Activated CD4-positive, alpha-beta T cell treated with anti-CD3 and anti-CD28 coated beads for 1 hour (primary cell): ENCODE data around the gene DOCK9.

Experiments
- DNase-seq: peaks from one replicate; pipeline ENCODE4 v3.0.0-alpha.2; 2020

DOCK9 gene

DNA sequence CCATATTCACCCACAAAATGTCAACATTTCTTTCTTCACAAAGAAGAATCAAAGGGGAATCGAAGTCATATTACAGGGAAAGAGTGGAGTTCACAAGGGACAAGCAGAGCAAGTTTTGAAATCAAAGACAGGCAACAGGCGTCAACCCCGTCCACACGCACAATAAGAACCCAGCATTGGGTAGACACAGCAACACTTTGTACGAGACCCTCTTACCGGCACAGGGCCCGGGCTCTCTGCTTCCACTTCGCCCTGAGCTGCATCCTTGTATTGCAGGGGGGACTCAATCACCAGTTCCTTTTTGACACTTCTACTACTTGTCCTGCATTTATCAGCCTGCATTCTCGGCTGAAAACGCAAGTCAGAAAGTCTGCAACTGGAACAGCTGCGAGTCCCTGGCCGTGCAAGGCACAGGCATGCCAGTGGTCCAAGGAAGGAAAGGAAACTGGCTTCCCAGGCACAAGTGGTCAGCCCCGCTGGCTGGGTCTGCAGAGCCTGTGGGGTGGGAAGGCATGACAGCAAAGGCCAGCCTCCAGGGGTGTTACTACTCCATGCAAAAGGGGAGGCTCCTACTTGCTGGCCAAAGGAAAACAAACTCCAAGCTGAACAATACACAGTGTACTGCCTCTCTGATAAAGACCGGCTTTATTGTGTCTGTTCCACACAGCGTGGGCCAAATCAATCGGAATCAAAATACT lies at the start of gene DOCK9:
TSS of gene DOCK9 (minus strand) at position 497 of the 698 bp plus-strand sequence. CDS start at position 342, 155 bp downstream.
- no peak for DNase-seq

DNA sequence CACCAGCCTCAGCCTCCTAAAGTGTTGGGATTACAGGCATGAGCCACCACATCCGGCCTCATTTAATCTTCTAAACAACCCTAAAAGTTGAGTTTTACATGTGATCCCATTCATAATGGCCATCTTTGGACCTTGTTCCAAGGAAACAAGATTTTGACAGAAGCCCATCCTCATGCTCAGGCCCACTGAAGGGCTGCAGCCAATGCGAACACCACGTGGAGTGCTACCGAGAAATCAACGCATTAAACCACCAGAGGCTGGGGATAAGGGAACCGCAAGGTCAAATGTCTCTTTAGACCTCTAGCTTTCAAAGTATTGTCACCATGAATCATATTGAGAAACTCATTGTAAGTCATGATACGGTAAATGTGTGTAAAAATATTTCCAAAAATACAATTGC lies 49.4 kb upstream of the DOCK9 start:
- DNase-seq: no peak

- DNase-seq: no peak
Observed at GRCh38 chr13:99022941-99023340, 45.1 kb upstream of the DOCK9 start.

DNA sequence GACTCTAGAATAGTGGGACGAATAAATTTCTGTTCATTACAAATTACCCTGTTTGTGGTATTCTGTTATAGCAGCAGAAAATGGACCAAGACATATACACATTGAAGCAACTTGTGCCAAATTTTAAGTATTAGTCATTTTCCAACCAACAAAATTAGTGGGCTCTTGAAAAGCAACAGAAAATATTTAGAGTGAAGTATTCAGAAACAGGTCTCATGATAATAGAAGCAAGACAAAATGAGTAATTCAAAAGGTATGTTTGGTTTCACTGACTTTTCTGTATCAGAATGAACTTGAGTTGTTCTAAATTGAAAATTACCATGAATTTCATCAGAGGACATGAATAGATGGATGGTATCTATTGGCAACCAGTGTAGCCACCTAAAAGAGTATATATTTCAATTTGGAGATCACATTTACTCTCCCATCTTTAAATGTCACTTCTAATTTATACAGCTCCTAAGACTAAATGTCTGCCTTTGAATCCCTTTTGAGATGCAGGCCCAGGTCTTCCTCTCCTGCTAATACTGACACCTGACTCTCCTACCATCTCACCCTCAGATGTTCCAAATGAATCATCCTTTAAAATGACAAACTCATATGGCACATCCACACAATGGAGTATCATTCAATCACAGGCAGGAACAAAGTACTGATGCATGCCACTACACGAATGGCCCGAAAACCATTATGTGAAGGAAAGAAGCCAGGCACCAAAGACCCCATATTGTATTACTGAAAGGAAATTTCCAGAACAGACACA lies 40.7 kb upstream of the DOCK9 start:
- DNase-seq: no peak

- no peak for DNase-seq
Observed at GRCh38 chr13:99015606-99016490, 38.0 kb upstream of the DOCK9 start.

GRCh38 chr13:99014522-99014921 lies 36.7 kb upstream of the DOCK9 start:
- no peak for DNase-seq

DNA sequence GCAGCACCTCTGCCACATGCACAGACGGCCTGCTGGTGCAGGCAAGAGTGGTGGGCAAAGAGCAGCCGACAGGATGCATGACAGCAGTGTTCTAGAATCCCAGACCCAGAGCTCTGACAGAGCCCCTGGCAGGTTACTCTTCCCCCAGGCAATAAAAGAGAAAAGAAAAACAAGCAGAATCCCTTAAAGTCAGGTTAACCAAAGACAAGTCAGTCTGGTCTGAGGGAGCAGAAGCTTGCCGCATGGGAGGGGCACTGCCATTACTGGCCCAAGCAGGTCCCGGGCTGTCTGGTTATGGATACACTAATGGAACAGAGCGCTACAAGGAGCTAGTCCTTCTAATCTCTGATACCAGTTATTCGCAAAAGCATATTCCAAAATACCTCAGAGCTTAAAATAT lies 36.1 kb upstream of the DOCK9 start:
- DNase-seq: no peak

GRCh38 chr13:99012539-99012938 lies 34.7 kb upstream of the DOCK9 start:
- no peak for DNase-seq

- no peak for DNase-seq
Observed at GRCh38 chr13:99009987-99010551, 32.2 kb upstream of the DOCK9 start.

DNA sequence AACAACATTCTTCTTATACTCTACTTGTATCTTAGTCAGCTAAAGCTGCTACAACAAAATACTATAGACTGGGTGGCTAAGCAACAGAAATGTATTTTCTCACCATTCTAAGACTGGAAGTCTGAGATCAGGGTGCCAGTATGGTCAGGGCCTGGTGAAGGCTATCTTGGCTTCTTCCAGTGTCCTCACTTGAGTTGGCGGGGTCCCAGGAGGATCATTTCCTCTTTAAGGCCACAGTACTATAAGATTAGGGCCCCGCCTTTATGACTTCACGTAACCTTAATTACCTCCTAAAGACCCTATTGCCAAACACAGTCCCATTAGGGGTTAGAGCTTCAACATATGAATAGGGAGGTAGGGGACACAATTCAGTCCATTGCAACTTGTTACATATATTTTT lies 30.7 kb upstream of the DOCK9 start:
- DNase-seq: no peak

DNA sequence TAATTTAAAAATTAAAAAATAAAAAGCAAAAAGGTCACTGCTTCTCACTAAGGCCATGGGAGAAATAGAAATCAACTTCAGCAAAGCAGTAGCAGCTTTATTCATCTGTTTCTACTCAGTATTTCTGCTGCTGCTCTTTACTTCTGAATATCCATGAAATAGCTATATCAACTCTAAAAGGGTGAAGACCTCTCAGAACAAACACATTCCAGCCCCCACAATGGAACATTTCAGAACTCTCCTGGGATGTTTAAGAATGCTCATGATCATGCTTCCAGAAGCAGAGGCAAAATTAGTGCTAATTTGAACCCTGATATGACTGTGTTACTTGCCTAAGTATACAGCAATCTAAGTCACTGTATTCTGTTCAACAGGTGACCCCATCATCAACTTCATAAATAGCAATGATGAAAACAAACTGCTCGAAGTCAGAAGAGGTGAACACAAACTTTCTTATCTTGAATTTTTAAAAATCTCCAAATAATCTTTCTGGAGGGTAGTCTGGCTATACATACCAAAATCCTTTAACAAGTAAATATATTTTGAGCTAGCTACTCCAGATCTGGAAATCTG lies 29.6 kb upstream of the DOCK9 start:
- no peak for DNase-seq

- DNase-seq: no peak
Observed at GRCh38 chr13:99005609-99006008, 27.7 kb upstream of the DOCK9 start.

DNA sequence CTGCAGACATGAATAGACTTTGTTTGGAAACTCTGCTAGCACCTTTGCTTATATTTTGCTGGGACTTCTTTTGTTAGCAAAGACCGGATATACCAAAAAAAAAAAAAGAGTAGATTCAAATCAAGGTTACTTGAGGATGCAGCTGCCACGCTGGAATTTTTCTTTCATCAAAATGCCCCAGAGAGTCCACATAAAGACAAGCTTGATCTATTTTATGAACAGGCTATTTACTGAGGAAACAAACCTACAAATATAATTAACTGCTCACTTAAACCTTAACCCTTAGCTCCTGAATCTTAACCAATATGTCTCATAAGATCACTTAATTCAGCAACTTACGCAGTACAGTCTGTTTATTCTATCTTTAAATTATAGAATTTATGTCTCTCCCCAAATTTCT lies 27.1 kb upstream of the DOCK9 start:
- DNase-seq: no peak

GRCh38 chr13:99003851-99004471 lies 26.1 kb upstream of the DOCK9 start:
- no peak for DNase-seq

GRCh38 chr13:99003186-99003585 lies 25.3 kb upstream of the DOCK9 start:
- DNase-seq: no peak

GRCh38 chr13:99002172-99002710 lies 24.4 kb upstream of the DOCK9 start:
- DNase-seq: no peak

DNA sequence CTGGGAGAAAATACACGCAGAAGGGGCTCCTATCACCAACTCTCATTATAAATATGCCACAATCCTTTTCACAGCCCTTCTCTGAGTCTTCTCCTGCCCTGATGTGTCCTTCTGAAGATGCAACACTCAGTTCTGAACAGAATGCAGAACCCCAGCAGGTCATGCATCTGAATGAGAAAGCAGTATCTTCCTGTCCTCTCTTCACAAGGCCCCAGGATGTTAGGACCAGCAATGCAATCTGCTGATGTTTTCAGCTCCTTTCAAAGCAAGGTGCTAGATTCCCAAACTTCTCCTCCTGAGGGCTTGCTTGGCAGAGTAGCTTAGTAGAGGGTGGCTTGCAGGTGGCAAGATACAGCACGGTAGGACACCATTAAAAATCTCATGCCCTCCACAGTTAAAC lies 22.3 kb upstream of the DOCK9 start:
- no peak for DNase-seq

DNA sequence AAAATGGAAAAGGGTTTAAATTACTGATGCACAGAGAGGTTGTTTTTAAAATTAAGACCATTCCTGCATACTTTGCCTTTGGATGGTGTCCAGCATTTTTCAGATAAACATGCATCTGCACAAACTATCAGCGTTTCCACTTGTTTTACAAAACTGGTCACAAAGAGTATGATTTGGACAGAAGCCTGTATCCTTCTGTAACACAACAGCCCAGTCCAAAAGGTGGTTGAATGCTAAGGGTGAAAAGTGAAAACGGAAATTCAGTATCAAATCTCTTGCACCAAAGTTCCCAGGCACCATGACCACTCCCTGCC lies 21.7 kb upstream of the DOCK9 start:
- no peak for DNase-seq

GRCh38 chr13:98998831-98999638 lies 21.2 kb upstream of the DOCK9 start:
- DNase-seq: no peak

GRCh38 chr13:98997738-98998641 lies 20.1 kb upstream of the DOCK9 start:
- no peak for DNase-seq
